ENCODE results near the gene FRYL.

FRYL gene

GRCh38 chr4:48589098-48589445 is 191.0 kb downstream of the FRYL start:
- no peak for TF ChIP-seq CTCF (IDR thresholded peaks at IDR 0.05; ENCODE audit: control insufficient read depth, insufficient read depth, low read depth, low read length, missing control alignments)
- DNase-seq (ENCODE audit: low read depth): no peak
- no peak overlapping the region for H3K4me3 ChIP-seq (ENCODE audit: control insufficient read depth, low read depth, low read length)

- H3K4me3 ChIP-seq (ENCODE audit: control insufficient read depth, low read depth, low read length): no peak overlapping the region
- DNase-seq (ENCODE audit: low read depth): no peak
Measured at GRCh38 chr4:48588230-48589097, 191.6 kb downstream of the FRYL start.

GRCh38 chr4:48585401-48585800 is 194.7 kb downstream of the FRYL start:
- no peak for TF ChIP-seq CTCF (IDR thresholded peaks at IDR 0.05; ENCODE audit: control insufficient read depth, insufficient read depth, low read depth, low read length, missing control alignments)
- no peak for DNase-seq (ENCODE audit: low read depth)
- no peak overlapping the region for H3K4me3 ChIP-seq (ENCODE audit: control insufficient read depth, low read depth, low read length)

More at GRCh38 chr4:48588230-48589097, 191.6 kb downstream of the FRYL start:
- no peak for TF ChIP-seq CTCF (IDR thresholded peaks at IDR 0.05; ENCODE audit: control insufficient read depth, insufficient read depth, low read depth, low read length, missing control alignments)

GRCh38 chr4:48578132-48578968 is 201.7 kb downstream of the FRYL start:
- TF ChIP-seq CTCF (IDR thresholded peaks at IDR 0.05; ENCODE audit: control insufficient read depth, insufficient read depth, low read depth, low read length, missing control alignments): peak; percentile 85
- no peak overlapping the region for H3K4me3 ChIP-seq (ENCODE audit: control insufficient read depth, low read depth, low read length)
- peak; percentile 46 for DNase-seq (ENCODE audit: low read depth)

GRCh38 chr4:48575964-48576363 is 204.1 kb downstream of the FRYL start:
- TF ChIP-seq CTCF (IDR thresholded peaks at IDR 0.05; ENCODE audit: control insufficient read depth, insufficient read depth, low read depth, low read length, missing control alignments): no peak
- no peak overlapping the region for H3K4me3 ChIP-seq (ENCODE audit: control insufficient read depth, low read depth, low read length)
- DNase-seq (ENCODE audit: low read depth): peak; percentile 18

- no peak for DNase-seq (ENCODE audit: low read depth)
- TF ChIP-seq CTCF (IDR thresholded peaks at IDR 0.05; ENCODE audit: control insufficient read depth, insufficient read depth, low read depth, low read length, missing control alignments): no peak
- no peak overlapping the region for H3K4me3 ChIP-seq (ENCODE audit: control insufficient read depth, low read depth, low read length)
Measured at GRCh38 chr4:48571471-48571870, 208.6 kb downstream of the FRYL start.

Data from AG09309 (cell line).